Measurements from ENCODE around the gene ZNF132. TPM values are rescaled to one million over a fixed set of nuclear protein-coding genes. Genes with fewer than 3 reads are reported as not detected.

Gene ZNF132
- total RNA-seq, 1 donor from 2014 or later: 12.1 TPM

GRCh38 chr19:58387338-58388174 is 52.4 kb downstream of the ZNF132 start:
- no peak for DNase-seq (ENCODE audit: low spot score)

GRCh38 chr19:58386576-58387337 is 53.2 kb downstream of the ZNF132 start, which contains the start of gene RPS5:
TSS of gene RPS5 (plus strand) at chr19:58387269. CDS start at chr19:58388138, 869 bp downstream.
- DNase-seq (ENCODE audit: low spot score): peak; percentile 97

DNA sequence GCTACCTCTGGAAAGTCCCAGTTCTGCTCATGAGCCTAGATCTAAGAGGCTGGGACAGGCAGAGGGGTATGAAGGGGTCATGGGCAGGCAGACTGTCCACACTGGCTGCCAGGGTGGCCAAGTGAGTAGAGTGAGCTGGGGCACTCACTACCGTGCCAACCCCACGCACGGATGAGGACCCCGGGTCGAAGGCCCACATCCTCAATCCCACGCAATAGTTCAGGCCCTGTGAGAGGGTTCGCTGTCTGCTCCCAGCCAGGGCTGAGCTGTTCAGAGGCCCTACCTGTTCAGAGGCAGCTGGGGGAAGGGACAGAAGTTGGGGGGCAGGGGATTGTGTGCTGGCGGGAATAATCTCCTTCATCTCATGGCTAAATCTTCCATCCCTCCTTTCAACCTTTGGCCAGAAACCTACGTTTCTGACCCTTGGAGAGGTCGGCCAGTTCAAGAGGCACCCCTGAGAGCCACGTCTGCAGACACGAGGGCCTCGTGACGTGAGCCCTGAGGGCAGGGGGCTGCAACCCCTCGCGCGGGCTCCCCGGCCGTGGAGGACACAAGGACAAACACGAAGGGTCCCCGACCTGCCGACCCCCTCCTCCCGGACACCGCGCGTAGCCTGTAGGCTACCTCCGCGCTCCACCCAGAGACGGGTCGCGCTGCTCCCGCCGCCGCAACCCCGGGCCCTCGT is 53.9 kb downstream of the ZNF132 start:
- no peak for DNase-seq (ENCODE audit: low spot score)

DNA sequence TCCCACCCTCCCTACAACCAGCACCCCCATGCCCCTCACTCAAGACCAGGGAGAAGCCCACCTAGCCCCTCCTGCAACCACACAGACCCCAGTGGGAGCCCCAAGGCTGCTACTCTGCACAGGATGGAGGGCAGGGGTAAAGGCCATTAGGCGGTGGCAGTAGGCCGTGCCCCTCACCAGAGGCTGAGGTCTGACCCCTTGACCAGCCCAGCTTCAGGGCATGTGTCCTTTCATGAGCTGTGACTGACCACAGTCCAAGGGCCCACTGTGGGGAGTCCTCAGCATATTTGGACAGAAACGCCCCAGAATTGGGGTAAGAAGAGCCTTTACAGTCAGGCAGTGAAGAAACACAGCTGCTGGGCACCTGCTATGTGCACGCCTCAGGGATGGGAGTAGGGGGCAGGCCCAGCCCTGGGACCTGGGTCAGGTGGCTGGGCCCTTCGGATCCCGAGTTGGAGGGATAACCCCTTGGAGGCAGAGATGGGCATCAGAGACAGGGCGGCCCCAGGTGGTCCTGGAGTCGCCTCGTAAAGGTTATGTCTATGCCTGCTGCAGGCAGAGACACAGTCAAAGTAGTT is 54.6 kb downstream of the ZNF132 start:
- no peak for DNase-seq (ENCODE audit: low spot score)

GRCh38 chr19:58382997-58383603 is 56.9 kb downstream of the ZNF132 start:
- no peak for DNase-seq (ENCODE audit: low spot score)

Other genes starting within 250 kb of the ZNF132 start
- 30.4 TPM for gene ZNF544, start 211.2 kb downstream of the ZNF132 start, total RNA-seq
- gene ZNF8, start 161.2 kb downstream of the ZNF132 start, total RNA-seq: 6.1 TPM
- 32.2 TPM for gene ERVK3-1, start 134.8 kb downstream of the ZNF132 start, total RNA-seq
- 4.7 TPM for gene ZSCAN22, start 113.2 kb downstream of the ZNF132 start, total RNA-seq
- 8.1 TPM for gene A1BG, start 86.7 kb downstream of the ZNF132 start, total RNA-seq
- gene ZNF497, start 77.4 kb downstream of the ZNF132 start, total RNA-seq: 3.5 TPM
- gene ZNF837, start 59.1 kb downstream of the ZNF132 start, total RNA-seq: 2.9 TPM
- 614 TPM for gene RPS5, start 52.9 kb downstream of the ZNF132 start, total RNA-seq
- not detected for gene RNF225, start 44.5 kb downstream of the ZNF132 start, total RNA-seq
- 13.9 TPM for gene ZNF584, start 31.5 kb downstream of the ZNF132 start, total RNA-seq
- 7.8 TPM for gene ZNF324B, start 11.5 kb upstream of the ZNF132 start, total RNA-seq
- gene ZNF324, start 26.9 kb upstream of the ZNF132 start, total RNA-seq: 16.4 TPM
- 19.4 TPM for gene ZNF446, start 36.2 kb upstream of the ZNF132 start, total RNA-seq
- gene SLC27A5, start 71.8 kb upstream of the ZNF132 start, total RNA-seq: 7.9 TPM
- gene ZBTB45, start 79.7 kb upstream of the ZNF132 start, total RNA-seq: 22.8 TPM
- gene TRIM28, start 103.9 kb upstream of the ZNF132 start, total RNA-seq: 286 TPM
- 154 TPM for gene CHMP2A, start 115.0 kb upstream of the ZNF132 start, total RNA-seq
- gene UBE2M, start 118.5 kb upstream of the ZNF132 start, total RNA-seq: 64.0 TPM
- gene MZF1, start 133.2 kb upstream of the ZNF132 start, total RNA-seq: 67.6 TPM

Data from mucosa of gallbladder (tissue), 1 donor.